Epithelial cell of proximal tubule (primary cell): ENCODE measurements around the gene C17orf100. TPM values are rescaled to one million over a fixed set of nuclear protein-coding genes. Genes with fewer than 3 reads are reported as not detected.
"Not testable (repeated sequence)": the region's sequence is repeated elsewhere in the genome, so short reads cannot be mapped to it uniquely, and the experiment has no call there.

Experiments used
- DNase-seq: peaks from one replicate; pipeline ENCODE4 v3.0.0-alpha.2; 2011; ENCODE audit warnings: low read depth
- H3K4me3 ChIP-seq: 2 replicates; pipeline ENCODE4 v1.5.1; 2011; ENCODE audit warnings: low read depth, mild to moderate bottlenecking, low read length
- total RNA-seq: library from RNA; depleted of rRNA; stranded (reverse); fragments of >200 nt; gene quantifications from 2 replicates; pipeline ENCODE4 v1.2.3, GENCODE V29; 2015
- TF ChIP-seq, protein P1 (sequence below): conservative IDR thresholded peaks from 2 replicates; pipeline ENCODE4 v1.5.1; 2012; ENCODE audit warnings: low read depth, mild to moderate bottlenecking, low read length

The C17orf100 gene
- total RNA-seq, 1 donor from 2014 or later = 1.2 TPM

DNA sequence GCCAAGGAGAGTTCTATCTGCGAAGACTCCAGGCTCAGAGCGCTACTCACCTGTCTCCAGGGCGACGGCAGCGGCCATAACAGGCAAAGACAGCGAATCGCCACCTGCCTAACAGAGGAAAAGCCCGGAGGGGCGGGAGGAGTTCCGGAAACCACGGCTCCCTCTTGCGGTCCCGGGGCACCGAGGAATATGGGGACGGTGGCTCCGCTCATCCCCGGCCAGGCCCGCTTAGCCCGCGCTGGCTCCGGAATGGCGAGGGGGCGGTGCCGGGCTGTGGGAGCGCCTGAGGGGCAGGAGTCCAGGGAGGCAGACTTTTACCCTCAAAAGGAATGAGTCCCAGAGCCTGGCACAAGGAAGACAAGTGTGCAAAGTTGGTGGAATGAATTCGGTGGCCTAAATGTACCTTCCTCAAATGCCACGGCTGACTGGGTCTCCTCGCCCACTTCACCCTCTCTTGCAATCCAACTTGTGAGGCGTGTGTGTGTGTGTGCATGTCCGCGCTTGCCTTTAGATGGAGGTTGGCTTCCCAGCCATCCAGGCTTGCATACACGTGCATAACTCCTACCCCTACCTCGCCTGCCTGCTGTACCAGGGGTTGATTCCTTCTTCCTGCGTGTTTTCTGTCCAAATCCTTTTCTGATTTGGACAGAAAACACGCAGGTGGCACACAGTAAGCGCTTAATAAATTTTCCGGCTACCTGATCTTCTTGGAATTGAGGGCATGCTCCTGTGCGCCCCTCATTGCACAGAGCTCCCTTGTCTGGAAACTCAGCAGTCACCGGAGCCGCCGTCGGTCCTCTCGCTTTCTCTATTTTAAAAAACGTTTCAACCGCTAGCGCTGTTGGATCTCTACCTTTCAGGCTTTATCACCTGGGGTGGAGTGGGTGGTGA is 3.5 kb downstream of the C17orf100 start:
- peak overlapping the region; percentile 50 for H3K4me3 ChIP-seq
- TF ChIP-seq, protein P1, sequence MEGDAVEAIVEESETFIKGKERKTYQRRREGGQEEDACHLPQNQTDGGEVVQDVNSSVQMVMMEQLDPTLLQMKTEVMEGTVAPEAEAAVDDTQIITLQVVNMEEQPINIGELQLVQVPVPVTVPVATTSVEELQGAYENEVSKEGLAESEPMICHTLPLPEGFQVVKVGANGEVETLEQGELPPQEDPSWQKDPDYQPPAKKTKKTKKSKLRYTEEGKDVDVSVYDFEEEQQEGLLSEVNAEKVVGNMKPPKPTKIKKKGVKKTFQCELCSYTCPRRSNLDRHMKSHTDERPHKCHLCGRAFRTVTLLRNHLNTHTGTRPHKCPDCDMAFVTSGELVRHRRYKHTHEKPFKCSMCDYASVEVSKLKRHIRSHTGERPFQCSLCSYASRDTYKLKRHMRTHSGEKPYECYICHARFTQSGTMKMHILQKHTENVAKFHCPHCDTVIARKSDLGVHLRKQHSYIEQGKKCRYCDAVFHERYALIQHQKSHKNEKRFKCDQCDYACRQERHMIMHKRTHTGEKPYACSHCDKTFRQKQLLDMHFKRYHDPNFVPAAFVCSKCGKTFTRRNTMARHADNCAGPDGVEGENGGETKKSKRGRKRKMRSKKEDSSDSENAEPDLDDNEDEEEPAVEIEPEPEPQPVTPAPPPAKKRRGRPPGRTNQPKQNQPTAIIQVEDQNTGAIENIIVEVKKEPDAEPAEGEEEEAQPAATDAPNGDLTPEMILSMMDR = no peak
- no peak for DNase-seq

DNA sequence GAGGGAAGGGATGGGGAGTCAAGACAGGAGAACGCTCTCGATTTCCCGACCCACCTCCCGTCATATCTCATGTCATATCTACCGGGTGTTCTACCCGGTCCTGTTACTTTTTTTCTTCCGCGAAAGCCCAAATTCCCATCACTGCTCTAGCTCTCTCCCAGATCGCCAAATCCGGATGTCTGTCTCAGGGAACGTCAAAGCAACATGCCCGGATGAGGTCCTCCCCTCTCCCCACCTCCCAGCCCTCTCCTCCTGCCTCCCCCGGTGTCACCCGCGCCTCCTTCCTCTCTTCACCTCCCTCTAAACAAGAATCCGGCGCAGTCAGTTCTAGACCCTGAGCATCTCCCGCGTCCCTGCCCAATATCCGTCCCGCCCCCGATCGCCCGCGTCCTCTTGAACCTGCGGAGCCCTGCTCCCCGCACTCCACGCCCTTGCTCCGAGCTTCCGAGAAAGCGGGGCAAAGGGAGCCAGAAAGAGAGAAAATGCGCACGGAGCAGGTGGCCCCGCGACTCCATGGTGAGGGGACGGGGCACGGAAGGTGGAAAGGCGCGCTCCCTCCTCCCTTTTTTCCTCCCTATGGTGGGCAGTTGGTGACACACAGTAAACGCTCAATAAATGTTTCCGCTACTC is 4.3 kb downstream of the C17orf100 start:
- DNase-seq, H3K4me3 ChIP-seq: not testable (repeated sequence)

DNA sequence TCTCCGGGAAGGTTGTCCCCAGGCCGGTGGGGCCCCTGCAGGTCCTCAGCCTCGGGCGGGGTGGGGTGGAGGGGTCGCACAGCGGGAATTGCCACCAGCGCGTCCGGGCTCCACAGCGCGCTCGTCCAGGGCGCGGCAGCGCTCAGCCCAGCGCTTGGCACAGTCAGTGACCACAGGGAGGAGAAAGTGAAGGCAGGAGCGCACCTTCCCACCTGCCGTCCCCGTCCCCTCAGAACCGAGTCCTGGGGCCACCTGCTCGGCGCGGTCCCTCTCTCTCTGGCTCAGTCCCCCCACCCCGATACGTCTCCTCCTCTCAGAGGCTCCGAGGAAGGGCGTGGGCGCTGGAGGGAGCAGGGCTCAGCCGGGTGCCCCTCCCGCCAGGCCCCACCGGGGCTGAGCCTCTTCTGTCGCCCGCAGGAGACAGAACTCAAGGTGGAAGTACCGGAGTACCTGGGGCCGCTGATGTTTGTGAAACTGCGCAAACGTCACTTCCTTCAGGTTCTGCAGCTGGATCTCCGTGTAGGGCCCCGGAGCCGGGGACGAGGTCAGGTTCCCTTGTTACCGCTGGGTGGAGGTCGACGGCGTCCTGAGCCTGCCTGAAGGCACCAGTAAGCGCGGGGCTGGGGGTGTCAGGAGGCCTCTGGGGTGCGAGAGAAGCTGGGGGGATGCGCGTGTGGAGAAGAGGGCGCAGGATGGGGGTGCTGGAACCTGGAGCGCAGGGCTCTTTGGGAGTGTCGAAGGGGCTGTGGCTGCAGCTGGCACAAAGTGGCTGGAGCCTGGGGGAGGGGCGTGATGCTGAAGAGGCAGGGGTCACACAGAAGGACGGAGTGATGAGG is 5.5 kb downstream of the C17orf100 start:
- peak overlapping the region; percentile 27 for H3K4me3 ChIP-seq
- DNase-seq = not testable (repeated sequence)

DNA sequence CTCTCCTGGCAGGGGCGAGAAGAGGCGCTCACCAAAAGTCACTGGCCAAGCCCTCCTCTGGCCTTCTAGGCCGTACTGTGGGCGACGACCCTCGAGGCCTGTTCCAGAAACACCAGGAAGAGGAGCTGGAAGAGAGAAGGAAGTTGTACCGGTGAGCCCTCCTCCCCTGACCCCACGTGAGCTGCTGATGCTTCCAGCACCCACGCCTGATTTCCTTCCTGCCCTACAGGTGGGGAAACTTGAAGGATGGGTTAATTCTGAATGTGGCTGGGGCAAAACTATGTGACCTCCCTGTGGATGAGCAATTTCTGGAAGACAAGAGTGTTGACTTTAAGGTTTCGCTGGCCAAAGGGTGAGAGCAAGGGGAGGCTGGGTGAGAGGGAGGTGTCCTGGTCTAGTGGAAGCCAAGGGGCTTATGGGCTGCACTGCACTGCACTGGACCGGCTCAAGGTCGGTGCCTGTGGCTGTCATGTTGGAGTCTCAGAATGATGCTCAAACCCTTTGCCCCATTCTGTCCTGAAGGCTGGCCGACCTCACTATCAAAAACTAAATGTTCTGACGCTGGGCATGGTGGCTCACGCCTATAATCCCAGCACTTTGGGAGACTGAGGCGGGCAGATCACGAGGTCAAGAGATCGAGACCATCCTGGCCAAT is 6.2 kb downstream of the C17orf100 start:
- H3K4me3 ChIP-seq = no peak overlapping the region
- DNase-seq = no peak
- TF ChIP-seq, protein P1 = no peak

DNA sequence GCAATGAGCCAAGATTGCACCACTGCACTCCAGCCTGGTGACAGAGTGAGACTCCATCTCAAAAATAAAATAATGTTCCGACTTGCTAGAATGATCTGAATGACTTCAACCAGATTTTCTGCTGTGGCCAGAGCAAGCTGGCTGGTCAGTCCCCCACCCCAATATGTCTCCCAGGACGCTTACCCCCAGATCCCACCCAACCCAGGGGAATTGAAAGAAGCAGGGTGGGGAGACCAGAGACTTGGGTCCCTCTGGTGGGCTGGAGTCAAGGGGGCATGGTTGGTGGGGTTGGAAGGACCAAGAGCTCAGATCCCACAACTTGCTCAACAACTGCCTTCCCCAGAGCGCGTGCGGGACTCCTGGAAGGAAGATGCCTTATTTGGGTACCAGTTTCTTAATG is 6.8 kb downstream of the C17orf100 start:
- DNase-seq, H3K4me3 ChIP-seq: not testable (repeated sequence)

DNA sequence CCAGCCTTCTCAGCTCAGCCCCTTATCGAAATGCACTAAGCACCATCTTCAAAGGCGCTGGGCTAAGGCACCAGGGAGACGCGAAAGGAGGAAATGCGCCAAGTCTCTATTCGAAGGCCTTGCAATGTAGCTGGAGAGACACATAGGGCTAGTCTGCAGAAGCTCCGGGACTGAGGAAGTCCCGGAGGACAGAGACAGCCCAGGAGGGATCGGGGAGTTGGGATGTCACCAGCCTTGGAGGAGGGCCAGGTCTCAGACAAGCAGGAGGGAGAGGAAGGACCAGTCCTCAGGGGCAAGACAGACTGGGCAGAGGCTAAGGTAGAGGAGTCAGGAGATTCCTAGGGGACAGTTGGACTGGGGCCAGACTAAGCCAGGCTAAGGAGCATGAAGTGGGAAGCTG is 8.5 kb downstream of the C17orf100 start:
- DNase-seq = no peak
- no peak overlapping the region for H3K4me3 ChIP-seq
- TF ChIP-seq, protein P1 = no peak

DNA sequence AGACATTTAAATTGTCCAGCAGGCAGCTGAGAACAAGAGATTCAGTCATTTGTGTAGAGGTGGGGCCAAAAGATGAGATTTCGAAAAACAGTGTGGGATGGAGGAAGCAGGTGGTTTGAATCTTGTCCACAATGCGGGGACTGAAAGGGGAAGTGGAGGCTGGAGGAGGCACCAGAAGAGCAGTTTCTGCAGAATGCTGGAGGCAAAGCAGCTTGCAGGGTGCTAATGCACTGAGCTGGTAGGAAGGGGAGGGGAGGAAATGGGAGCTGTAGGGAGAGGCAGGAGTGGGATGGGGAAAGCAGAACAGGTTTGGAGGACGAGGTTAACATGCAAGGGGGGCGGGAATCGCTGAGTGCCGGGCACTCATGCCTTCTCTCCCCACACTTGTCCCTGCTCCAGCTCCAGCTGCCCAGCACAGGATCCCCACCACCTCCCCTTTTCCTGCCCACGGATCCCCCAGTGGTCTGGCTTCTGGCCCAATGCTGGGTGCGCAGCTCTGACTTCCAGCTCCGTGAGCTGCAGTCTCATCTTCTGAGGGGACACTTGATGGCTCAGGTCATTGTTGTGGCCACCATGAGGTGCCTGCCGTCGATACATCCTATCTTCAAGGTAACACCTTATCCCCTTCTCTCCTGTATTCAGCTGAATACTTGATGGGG is 9.4 kb downstream of the C17orf100 start:
- DNase-seq = no peak
- TF ChIP-seq, protein P1 = no peak
- H3K4me3 ChIP-seq = no peak overlapping the region

DNA sequence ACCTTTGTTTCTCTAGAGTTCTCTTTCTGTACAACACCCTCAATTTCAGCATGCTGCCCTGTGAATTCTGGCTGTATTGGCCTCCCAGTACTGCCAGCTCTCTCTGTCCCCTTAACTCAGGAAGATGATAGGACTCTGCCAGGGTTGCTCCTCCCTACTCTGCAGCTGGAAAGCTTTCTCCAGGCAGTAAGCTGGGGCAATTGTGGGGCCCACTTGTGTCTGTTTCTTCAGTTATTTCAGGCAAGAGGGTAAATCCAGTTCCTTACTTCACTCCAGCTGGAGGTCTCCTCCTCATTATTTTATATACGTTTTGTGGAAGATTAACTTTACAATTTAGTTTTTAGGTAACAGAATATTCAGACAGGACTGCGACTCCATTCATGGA is 9.9 kb downstream of the C17orf100 start:
- no peak overlapping the region for H3K4me3 ChIP-seq
- DNase-seq = no peak
- TF ChIP-seq, protein P1 = no peak

DNA sequence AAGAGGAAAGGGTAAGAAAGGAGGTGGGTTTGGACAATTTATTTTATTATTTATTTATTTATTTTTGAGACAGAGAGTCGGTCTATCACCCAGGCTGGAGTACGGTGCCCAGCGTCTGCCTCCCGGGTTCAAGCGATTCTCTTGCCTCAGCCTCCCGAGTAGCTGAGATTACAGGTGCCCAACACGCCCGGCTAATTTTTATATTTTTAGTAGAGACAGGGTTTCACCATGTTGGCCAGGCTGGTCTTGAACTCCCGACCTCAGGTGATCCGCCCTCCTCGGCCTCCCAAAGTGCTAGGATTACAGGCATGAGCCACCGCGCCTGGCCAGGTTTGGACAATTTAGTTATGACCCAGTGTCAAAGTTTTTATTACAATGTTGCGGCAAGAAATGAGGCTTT is 11.6 kb downstream of the C17orf100 start:
- not testable (repeated sequence) for DNase-seq, H3K4me3 ChIP-seq
